Activated CD8-positive, alpha-beta memory T cell treated with anti-CD3 and anti-CD28 coated beads, Interleukin-2, amount 50 U/mL, for 1 hour (primary cell): ENCODE data around the gene DENND5A.
"Not testable (repeated sequence)": the region's sequence is repeated elsewhere in the genome, so short reads cannot be mapped to it uniquely, and the experiment has no call there.

Source experiments
- DNase-seq: peaks from one replicate; pipeline ENCODE4 v3.0.0-alpha.2; 2020; ENCODE audit errors: extremely low read depth

The DENND5A gene

GRCh38 chr11:9097186-9097943 is 167.8 kb downstream of the DENND5A start:
- DNase-seq, result not testable (repeated sequence)

- no peak for DNase-seq
These were observed 168.7 kb downstream of the DENND5A start for GRCh38 chr11:9096427-9096826.

- no peak for DNase-seq
These were observed 169.7 kb downstream of the DENND5A start for GRCh38 chr11:9095421-9095820.

- DNase-seq, result no peak
These were observed 170.7 kb downstream of the DENND5A start for GRCh38 chr11:9094420-9094819.

GRCh38 chr11:9092853-9093778 is 172.0 kb downstream of the DENND5A start:
- no peak for DNase-seq

GRCh38 chr11:9092072-9092471 is 173.1 kb downstream of the DENND5A start:
- DNase-seq, result no peak

- DNase-seq, result no peak
These were observed 173.9 kb downstream of the DENND5A start, which contains the start of gene SCUBE2 for GRCh38 chr11:9091044-9091922. SCUBE2 (minus strand) TSS chr11:9091599; CDS start chr11:9091528, 71 bp downstream.

- no peak for DNase-seq
These were observed 174.6 kb downstream of the DENND5A start for GRCh38 chr11:9090488-9091043.

- no peak for DNase-seq
These were observed 175.5 kb downstream of the DENND5A start for GRCh38 chr11:9089636-9090035.

- no peak for DNase-seq
These were observed 176.1 kb downstream of the DENND5A start for GRCh38 chr11:9089061-9089460.
